Endodermal cell (in vitro differentiated cells): Measurements from ENCODE around the gene GTF2F2. TPM values are rescaled to one million over a fixed set of nuclear protein-coding genes. Genes with fewer than 3 reads are reported as not detected.

Source experiments
- DNase-seq: peaks from one replicate; pipeline ENCODE4 v3.0.0-alpha.2; 2017
- H3K27ac ChIP-seq: 2 replicates; pipeline ENCODE4 v1.5.1; 2013; ENCODE audit warnings: mild to moderate bottlenecking, low read depth, low read length, moderate library complexity
- H3K27me3 ChIP-seq: 2 replicates; pipeline ENCODE4 v1.6.1; 2013; ENCODE audit warnings: mild to moderate bottlenecking, low read length, moderate library complexity; ENCODE audit not compliant: insufficient read depth, control insufficient read depth, poor library complexity, severe bottlenecking
- H3K36me3 ChIP-seq: 2 replicates; pipeline ENCODE4 v1.7.0; 2013; ENCODE audit warnings: mild to moderate bottlenecking, low read length, moderate library complexity; ENCODE audit not compliant: control insufficient read depth, insufficient read depth
- H3K4me1 ChIP-seq: one replicate; pipeline ENCODE4 v1.7.0; 2013; ENCODE audit warnings: low read length; ENCODE audit not compliant: control insufficient read depth, insufficient read depth
- H3K4me3 ChIP-seq: 2 replicates; pipeline ENCODE4 v1.5.1; 2013; ENCODE audit warnings: mild to moderate bottlenecking, low read length, moderate library complexity
- H3K9ac ChIP-seq: 2 replicates; pipeline ENCODE4 v1.6.1; 2013; ENCODE audit warnings: mild to moderate bottlenecking, low read length, moderate library complexity; ENCODE audit not compliant: poor library complexity, severe bottlenecking; ENCODE audit errors: extremely low read depth
- H3K9me3 ChIP-seq: 2 replicates; pipeline ENCODE4 v1.6.1; 2013; ENCODE audit warnings: mild to moderate bottlenecking, low read length, moderate library complexity; ENCODE audit not compliant: control insufficient read depth
- H3K27ac Mint-ChIP-seq: 2 replicates; pipeline ENCODE4 v1.8.0; 2020; ENCODE audit warnings: mixed read lengths
- H3K27me3 Mint-ChIP-seq: 2 replicates; pipeline ENCODE4 v1.8.0; 2021; ENCODE audit warnings: mild to moderate bottlenecking, mixed read lengths; ENCODE audit not compliant: insufficient read depth
- H3K36me3 Mint-ChIP-seq: 2 replicates; pipeline ENCODE4 v1.8.0; 2020; ENCODE audit warnings: low read depth, mixed read lengths
- H3K4me1 Mint-ChIP-seq: 2 replicates; pipeline ENCODE4 v1.8.0; 2020; ENCODE audit warnings: mixed read lengths
- H3K4me3 Mint-ChIP-seq: 2 replicates; pipeline ENCODE4 v1.8.0; 2020; ENCODE audit warnings: mild to moderate bottlenecking, moderate library complexity, mixed read lengths
- H3K9me3 Mint-ChIP-seq: 2 replicates; pipeline ENCODE4 v1.8.0; 2020; ENCODE audit warnings: mild to moderate bottlenecking, mixed read lengths
- WGBS, 2 experiments: methylation state at CpG; one replicate each; pipeline versions ENCODE4 v1.1.5 to v1.1.7; 2013; ENCODE audit warnings: missing lambda C conversion rate in 2 of 2, mixed read lengths in 1 of 2; ENCODE audit not compliant: insufficient coverage in 1 of 2, insufficient read length in 1 of 2; 5-methylcytosine and 5-hydroxymethylcytosine counted together
- total RNA-seq, 2 donors: library from RNA; stranded (reverse); fragmentation: NEBNext Ultra II Directional in 1 of 2; extraction: Animal tissue kit (Norgen Biotek cat#: 25700) in 1 of 2; gene quantifications; 2 replicates in 1 of 2; 3 replicates in 1 of 2; pipeline ENCODE4 v1.2.1, GENCODE V29; 2021
- TF ChIP-seq, protein P1 (sequence below): fragments of 200-600 bp; sonication (generic); conservative IDR thresholded peaks from 2 replicates; pipeline ENCODE4 v1.5.0; 2021; ENCODE audit warnings: antibody characterized with exemption, mild to moderate bottlenecking

GTF2F2 gene
- total RNA-seq, 2 donors from 2014 or later: 27.0 to 27.4 TPM

DNA sequence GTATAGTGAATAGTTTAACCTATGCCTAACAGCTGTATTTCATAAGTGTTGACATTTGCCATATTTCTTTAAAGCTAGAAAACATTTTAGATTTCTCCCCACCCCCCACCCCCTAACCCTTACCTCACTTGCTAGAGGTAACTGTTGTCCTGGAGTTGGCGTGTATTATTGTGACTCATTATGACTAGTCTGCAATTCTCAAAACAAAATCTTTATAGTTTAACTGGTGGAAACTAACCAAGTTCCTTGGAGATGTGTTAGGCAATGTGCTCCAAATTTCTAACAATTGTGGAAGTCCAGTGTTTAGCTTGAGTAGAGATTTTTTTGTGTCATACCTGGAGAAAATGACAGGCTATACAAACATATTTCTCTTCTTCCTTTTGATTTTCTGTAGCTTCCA lies 42.5 kb downstream of the GTF2F2 start:
- TF ChIP-seq, protein P1, sequence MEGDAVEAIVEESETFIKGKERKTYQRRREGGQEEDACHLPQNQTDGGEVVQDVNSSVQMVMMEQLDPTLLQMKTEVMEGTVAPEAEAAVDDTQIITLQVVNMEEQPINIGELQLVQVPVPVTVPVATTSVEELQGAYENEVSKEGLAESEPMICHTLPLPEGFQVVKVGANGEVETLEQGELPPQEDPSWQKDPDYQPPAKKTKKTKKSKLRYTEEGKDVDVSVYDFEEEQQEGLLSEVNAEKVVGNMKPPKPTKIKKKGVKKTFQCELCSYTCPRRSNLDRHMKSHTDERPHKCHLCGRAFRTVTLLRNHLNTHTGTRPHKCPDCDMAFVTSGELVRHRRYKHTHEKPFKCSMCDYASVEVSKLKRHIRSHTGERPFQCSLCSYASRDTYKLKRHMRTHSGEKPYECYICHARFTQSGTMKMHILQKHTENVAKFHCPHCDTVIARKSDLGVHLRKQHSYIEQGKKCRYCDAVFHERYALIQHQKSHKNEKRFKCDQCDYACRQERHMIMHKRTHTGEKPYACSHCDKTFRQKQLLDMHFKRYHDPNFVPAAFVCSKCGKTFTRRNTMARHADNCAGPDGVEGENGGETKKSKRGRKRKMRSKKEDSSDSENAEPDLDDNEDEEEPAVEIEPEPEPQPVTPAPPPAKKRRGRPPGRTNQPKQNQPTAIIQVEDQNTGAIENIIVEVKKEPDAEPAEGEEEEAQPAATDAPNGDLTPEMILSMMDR: no peak
- whole genome bisulfite sequencing, 2 experiments: 100% methylated on average over 1 of the region's 1 CpG; no CpG with 5 or more reads in 1 of the 2 experiments
- Mint-ChIP-seq H3K4me3 (no peak overlapping the region), H3K27ac (no peak overlapping the region), H3K27me3 (no peaks in the 10 kb centered on the region), H3K9me3 (no peaks in the 10 kb centered on the region), H3K4me1 (no peaks in the 10 kb centered on the region), H3K36me3 (peaks cover 42% of the 10 kb centered on the region)
- H3K9me3 ChIP-seq: no peaks in the 10 kb centered on the region
- H3K36me3 ChIP-seq: peaks cover 45% of the 10 kb centered on the region
- H3K4me3 ChIP-seq: no peak overlapping the region
- H3K27me3 ChIP-seq: no peaks in the 10 kb centered on the region
- DNase-seq: no peak
- H3K9ac ChIP-seq: no peak overlapping the region
- H3K27ac ChIP-seq: no peak overlapping the region
- H3K4me1 ChIP-seq: no peaks in the 10 kb centered on the region

DNA sequence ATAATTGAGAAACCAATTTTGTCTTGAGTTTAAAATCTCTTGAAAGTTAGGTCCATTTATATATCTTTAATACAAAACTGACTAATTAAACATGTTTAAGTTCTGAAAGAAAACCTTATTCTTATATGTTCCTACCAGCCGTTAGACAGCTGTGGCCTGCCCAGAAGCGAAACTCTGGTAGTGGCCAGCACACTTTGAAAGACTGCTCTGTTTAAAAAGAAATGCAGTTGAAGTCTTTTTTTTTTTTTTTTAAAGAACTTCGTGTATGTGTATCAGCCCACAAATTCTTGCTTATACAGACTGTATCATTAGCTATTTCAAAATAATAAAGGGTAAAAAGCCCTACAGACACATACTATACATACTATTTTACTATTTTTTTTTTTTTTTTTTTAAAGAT lies 46.5 kb downstream of the GTF2F2 start:
- H3K9ac ChIP-seq: no peak overlapping the region
- H3K9me3 ChIP-seq: no peaks in the 10 kb centered on the region
- no peaks in the 10 kb centered on the region for H3K4me1 ChIP-seq
- no peaks in the 10 kb centered on the region for H3K27me3 ChIP-seq
- H3K27ac Mint-ChIP-seq: no peak overlapping the region
- peaks cover 29% of the 10 kb centered on the region for H3K36me3 Mint-ChIP-seq
- no peak overlapping the region for H3K27ac ChIP-seq
- WGBS, 2 experiments: 67 to 69% methylated on average over 2 of the region's 3 CpGs
- H3K27me3 Mint-ChIP-seq: no peaks in the 10 kb centered on the region
- H3K4me3 Mint-ChIP-seq: no peak overlapping the region
- TF ChIP-seq, protein P1: no peak
- H3K4me3 ChIP-seq: no peak overlapping the region
- H3K36me3 ChIP-seq: peaks cover 28% of the 10 kb centered on the region
- H3K4me1 Mint-ChIP-seq: peaks cover 7% of the 10 kb centered on the region
- no peaks in the 10 kb centered on the region for H3K9me3 Mint-ChIP-seq
- no peak for DNase-seq

DNA sequence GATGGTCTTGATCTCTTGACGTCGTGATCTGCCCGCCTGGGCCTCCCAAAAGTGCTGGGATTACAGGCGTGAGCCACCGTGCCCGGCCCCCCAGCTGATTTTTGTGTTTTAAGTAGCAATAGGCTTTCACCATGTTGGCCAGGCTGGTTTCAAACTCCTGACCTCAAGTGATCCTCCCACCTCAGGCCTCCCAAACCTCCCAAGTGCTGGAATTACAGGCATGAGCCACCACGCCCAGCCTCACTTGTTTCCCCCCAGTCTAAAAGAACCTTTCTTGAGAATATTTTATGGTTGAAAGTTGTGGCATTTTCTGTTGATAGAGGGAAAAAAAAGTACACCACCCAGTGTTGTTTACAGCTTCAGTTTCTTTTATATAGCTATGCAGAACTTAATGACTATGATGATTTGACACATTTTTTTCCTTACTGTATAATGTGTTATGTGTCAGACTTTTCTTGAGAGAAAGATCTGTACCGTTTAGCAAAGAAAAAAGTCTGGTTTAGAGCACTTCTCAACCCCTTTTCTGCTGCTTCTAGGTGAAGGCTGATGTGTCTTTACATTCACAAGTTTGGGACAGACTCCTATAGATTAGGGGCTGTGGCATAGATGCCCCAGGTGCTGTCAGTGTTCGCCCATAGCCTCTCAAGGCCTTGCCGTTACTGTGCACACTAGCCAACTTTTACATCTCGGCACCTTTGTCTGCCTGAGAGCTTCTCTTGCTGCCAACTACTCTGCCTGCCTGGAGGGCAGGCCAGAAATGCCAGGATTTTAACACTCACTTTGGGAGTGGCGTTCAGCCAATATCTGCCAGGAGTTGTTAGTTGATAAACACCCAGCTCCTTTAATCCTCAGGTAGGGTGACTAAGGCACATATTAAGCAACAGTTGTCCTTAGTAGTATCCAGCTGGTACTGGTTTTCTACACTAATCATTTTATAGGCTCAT lies 47.6 kb downstream of the GTF2F2 start:
- peak overlapping the region; percentile 61 for H3K27ac Mint-ChIP-seq
- no peaks in the 10 kb centered on the region for H3K9me3 Mint-ChIP-seq
- no peak overlapping the region for H3K4me3 ChIP-seq
- TF ChIP-seq, protein P1: no peak
- no peak for DNase-seq
- no peak overlapping the region for H3K9ac ChIP-seq
- peaks cover 24% of the 10 kb centered on the region for H3K36me3 ChIP-seq
- WGBS, 2 experiments: 88 to 93% methylated on average over 7 to 12 of the region's 12 CpGs
- H3K27me3 ChIP-seq: no peaks in the 10 kb centered on the region
- H3K4me3 Mint-ChIP-seq: no peak overlapping the region
- no peaks in the 10 kb centered on the region for H3K27me3 Mint-ChIP-seq
- H3K27ac ChIP-seq: no peak overlapping the region
- no peaks in the 10 kb centered on the region for H3K9me3 ChIP-seq
- no peaks in the 10 kb centered on the region for H3K4me1 ChIP-seq
- peaks cover 29% of the 10 kb centered on the region for H3K36me3 Mint-ChIP-seq
- H3K4me1 Mint-ChIP-seq: peaks cover 7% of the 10 kb centered on the region
